GM20431 (cell line): ENCODE measurements around the gene ARID3B.
"Not testable (repeated sequence)": the region's sequence is repeated elsewhere in the genome, so short reads cannot be mapped to it uniquely, and the experiment has no call there.

Source experiments
- in situ Hi-C: fragments of 300-500 bp; cut with MseI, MboI; formaldehyde crosslinking; loops from one replicate; pipeline ENCODE4 v1.15.0; 2020; ENCODE audit warnings: low sequenced_read_pairs; ENCODE audit not compliant: unreplicated experiment

ARID3B gene, protein sequence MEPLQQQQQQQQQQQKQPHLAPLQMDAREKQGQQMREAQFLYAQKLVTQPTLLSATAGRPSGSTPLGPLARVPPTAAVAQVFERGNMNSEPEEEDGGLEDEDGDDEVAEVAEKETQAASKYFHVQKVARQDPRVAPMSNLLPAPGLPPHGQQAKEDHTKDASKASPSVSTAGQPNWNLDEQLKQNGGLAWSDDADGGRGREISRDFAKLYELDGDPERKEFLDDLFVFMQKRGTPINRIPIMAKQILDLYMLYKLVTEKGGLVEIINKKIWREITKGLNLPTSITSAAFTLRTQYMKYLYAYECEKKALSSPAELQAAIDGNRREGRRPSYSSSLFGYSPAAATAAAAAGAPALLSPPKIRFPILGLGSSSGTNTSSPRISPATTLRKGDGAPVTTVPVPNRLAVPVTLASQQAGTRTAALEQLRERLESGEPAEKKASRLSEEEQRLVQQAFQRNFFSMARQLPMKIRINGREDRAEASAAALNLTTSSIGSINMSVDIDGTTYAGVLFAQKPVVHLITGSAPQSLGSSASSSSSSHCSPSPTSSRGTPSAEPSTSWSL

GRCh38 chr15:74540761-74541493 lies at the start of gene ARID3B:
ARID3B (plus strand) TSS chr15:74541220; CDS start chr15:74543937, 2,717 bp downstream.
- in situ Hi-C loops = no loop called here

DNA sequence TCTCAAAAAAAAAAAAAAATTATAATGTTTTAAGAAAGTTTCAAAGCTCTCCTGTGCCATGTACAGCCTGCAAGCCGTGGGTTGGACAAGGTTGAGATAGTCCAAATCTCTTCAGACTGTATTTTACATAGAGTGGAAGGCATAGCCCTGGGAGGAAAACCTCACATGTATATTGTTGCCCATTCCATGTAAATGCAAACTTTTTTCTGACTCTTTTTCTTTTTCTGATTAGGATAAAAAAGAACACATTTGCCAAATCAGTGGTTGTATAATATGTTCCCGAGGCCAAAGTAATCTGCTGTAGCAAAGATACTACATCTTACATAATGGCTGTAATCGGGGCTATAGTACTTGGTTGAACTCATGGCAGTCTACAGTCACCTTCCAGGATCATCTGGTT lies 44.4 kb upstream of the ARID3B start:
- in situ Hi-C loops = no loop called here

GRCh38 chr15:74497584-74497983 lies 43.4 kb upstream of the ARID3B start:
- in situ Hi-C loops = no loop called here

DNA sequence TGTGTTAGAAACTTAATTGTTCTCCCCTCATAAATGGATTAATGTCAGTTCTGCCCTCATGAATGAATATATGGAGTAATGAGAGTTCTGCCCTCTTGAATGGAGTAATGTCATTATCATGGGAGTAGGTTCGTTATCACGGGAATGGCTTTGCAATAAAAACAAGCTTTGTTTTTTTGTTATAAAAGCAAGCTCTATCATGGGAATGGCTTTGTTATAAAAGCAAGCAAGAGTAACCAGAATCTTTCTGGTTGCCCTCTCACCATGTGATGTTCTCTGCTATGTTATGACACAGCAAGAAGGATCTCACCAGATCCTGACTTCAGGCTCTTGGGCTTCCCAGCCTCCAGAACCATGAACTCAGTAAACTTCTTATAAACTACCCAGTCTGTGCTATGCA lies 41.7 kb upstream of the ARID3B start:
- in situ Hi-C loops = no loop called here

DNA sequence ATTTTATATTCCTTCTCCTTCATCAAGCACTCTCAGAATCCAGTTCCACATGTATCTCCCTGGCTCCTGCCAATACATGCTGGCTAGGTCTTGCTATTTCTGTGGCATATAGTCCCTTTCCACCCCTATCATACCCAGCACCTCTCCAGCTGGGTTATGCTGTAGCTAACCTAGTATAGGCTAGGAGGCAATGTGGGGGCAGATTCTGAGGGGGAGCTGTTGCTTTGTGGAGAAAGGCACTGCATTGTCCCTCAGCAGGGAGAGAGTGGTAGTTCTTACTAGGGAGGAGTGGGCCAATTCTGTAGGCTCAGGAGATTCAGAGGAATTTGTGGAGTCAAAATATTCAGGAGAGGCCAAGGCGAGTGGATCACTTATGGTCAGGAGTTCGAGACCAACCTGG lies 40.6 kb upstream of the ARID3B start:
- in situ Hi-C loops = no loop called here

DNA sequence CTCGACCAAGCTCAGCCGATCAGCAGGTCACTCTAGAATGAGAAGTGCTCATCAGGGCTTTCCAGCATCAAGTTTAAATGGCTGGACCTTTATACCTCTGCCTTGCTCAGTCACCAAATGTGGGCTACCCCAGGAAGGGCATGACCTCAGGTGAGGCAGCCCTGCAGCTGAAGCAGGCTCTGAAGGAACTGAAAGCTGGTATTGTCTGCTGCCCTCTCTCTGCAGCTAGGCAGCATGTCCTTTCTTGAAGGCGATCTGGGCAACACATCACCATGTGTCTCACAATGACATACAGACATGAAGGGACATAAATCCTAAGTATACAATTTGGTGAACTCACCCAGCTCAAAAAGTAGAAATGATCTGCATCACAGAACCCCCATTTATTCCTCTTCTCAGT lies 38.7 kb upstream of the ARID3B start:
- in situ Hi-C loops = no loop called here

GRCh38 chr15:74504418-74504817 lies 36.6 kb upstream of the ARID3B start:
- in situ Hi-C loops = no loop called here

DNA sequence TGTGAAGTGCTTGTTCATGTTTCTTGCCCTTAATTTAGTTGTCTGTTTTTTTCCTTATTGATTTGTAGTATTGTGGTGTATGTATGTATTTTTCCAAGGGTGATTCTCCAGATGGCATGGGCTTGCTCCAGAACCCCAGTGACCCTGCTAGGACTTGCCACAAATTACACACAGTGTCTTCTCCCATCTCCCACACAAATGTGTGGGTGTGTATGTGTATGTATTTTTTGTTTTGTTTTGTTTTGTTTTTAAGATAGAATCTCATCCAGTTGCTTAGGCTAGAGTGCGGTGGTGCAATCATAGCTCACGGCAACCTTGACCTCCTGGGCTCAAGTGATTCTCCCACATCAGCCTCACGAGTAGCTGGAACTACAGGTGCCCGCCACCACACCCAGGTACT lies 36.2 kb upstream of the ARID3B start:
- in situ Hi-C loops = no loop called here

DNA sequence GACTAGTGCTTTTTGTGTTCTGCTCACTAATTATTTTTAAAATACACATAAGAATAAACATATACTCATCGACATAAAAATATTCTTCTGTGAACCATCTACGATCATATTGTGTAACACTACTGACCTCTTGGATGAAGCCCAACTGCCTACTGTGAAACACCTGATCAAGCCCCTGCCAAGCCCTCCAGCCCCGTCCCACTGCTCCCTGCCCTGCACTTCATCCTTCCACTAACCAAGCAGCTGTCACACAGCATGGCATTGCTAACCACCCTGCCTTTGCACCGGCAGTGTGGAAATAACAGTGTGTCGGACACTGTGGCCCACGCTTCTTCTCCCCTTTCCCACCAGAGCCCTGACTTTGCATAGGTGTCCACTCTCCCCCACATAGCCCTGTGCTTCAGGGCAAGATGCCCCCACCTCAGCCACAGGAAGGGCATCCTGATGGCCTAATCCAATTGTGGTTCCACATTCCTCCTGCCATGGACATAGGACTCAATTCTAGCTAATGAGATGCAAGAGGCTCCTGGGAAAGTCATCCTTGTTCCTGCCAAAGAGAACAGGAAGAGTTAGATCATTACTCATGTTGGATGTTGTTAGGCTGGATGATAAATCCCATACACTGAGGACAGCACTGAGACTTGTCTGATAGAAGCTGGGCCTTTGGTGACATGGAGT lies 35.0 kb upstream of the ARID3B start:
- in situ Hi-C loops = no loop called here

- in situ Hi-C loops = no loop called here
These were observed 34.5 kb upstream of the ARID3B start for GRCh38 chr15:74506515-74506840.

DNA sequence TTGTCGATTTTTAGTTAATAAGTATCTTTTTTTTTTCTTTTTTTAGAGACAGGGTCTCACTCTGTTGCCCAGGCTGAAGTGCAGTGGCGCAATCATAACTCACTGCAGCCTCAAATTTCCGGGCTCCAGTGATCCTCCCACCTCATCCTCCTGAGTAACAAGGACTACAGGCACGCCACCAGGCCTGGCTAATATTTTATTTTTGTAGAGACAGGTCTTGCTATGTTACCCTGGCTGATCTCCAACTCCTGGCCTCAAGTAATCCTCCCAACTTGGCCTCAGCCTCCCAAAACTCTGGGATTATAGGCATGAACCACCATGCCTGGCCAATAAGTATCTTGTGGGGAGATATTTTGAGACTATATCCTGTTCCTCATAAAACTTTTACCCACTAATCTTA lies 29.4 kb upstream of the ARID3B start:
- in situ Hi-C loops = no loop called here

GRCh38 chr15:74514059-74514458 lies 27.0 kb upstream of the ARID3B start:
- in situ Hi-C loops = not testable (repeated sequence)

DNA sequence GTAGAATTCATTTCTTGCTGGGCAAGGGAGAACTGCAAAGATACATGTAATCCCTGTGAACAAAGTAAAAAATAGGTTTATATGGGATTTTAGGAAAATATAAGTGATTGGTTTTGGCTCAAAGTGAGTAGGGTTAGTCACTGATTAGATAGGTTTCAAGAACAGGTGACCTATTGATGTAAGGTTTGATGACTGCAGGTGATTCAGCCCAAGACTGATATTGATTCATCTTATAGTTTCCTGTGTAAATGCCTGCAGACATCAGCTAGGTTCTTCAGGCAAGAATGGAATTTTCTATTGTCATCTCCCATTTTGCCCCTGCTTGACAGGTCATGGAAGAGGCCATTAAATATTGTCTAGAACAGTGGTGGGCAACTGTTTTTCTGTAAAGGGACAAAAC lies 23.9 kb upstream of the ARID3B start:
- in situ Hi-C loops = no loop called here

DNA sequence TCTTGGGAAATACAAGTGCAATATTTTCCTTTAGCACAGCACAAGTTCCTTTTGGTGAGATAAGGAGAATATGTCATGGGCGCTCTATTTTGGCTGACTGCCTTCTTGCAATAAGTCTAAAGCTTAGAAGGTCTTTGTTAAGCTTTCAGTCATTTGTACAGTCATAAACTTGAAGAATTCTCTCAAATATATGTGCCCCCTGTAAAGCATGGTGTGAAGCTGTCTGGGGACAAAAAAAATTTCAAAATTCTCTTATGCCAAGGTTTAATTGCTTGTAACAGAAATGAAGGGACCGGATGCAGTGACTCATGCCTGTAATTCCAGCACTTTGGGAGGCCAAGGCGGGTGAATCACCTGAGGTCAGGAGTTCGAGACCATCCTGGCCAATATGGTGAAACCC lies 21.7 kb upstream of the ARID3B start:
- in situ Hi-C loops = no loop called here

GRCh38 chr15:74520407-74520806 lies 20.6 kb upstream of the ARID3B start:
- in situ Hi-C loops = no loop called here

GRCh38 chr15:74523982-74524381 lies 17.0 kb upstream of the ARID3B start:
- in situ Hi-C loops = no loop called here

- in situ Hi-C loops = no loop called here
These were observed 15.7 kb upstream of the ARID3B start for GRCh38 chr15:74525309-74525708.

DNA sequence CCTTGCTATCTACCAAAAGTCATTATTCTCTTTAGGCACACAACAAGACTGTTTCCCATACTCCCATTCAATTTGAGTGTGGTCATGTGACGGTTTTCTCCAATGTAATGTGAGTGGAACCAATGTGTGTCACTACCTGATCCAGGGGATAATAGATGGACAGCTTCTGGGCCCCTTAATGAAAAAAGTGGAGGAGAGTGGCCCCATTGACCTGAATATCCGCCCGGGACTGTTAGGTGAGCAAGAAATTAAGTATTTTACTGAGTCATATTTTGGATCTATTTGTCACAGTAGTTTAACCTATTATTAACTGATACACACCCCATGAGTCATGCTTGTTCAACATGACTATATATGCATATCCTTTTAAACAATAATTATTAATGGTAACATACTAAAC lies 15.1 kb upstream of the ARID3B start:
- in situ Hi-C loops = no loop called here

- in situ Hi-C loops = no loop called here
These were observed 12.1 kb upstream of the ARID3B start for GRCh38 chr15:74528876-74529275.

DNA sequence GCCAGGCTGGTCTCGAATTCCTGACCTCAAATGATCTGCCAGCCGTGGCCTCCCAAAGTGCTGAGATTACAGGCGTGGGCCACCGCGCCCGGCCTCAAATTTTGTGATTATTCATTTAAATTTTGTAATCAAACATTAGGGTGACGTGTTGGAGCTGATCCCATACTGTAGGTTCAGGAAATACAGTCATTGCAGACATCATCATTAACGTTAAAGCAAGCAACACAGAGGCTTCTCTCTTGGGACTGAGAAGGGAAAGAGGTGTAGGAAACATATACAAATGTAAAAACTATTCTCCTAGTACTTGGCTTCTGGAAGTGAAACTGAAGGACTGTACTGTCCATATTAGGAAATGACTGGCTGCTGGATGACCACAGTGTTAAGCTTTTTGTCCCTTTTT lies 11.1 kb upstream of the ARID3B start:
- in situ Hi-C loops = no loop called here

DNA sequence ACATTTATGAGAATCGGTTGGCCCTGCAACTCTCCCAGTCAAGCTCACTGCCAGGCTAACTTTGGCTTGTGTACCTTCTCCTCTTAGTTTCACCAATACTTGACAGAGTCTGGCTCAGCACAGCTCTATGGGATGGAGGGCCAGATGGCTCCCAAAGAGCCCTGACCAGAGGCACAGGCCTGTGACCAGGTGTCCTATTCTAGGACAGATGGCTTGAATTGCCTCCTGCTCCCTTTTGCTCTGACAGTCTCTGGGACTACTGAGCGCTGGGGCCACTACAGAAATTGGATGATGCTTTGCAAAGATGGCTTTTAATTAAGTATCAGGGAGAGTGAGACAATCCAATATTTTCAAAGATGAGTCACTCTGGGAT lies 10.3 kb upstream of the ARID3B start:
- in situ Hi-C loops = no loop called here
